Large intestine (tissue), 3 donors: ENCODE results near the gene SF3B6. TPM values are rescaled to one million over a fixed set of nuclear protein-coding genes. Genes with fewer than 3 reads are reported as not detected.

Source experiments
- DNase-seq, 2 donors: peaks; one replicate each; pipeline versions ENCODE4 v3.0.0 to v3.0.0-alpha.2; 2013
- H3K27ac ChIP-seq: one replicate; pipeline ENCODE4 v1.5.1; 2013; ENCODE audit warnings: low read length
- H3K27me3 ChIP-seq: 2 replicates; pipeline ENCODE4 v1.6.1; 2013; ENCODE audit warnings: low read length; ENCODE audit not compliant: control insufficient read depth, insufficient read depth
- H3K36me3 ChIP-seq: 2 replicates; pipeline ENCODE4 v1.6.1; 2013; ENCODE audit warnings: low read length; ENCODE audit not compliant: control insufficient read depth, insufficient read depth
- H3K4me1 ChIP-seq: one replicate; pipeline ENCODE4 v1.6.1; 2013; ENCODE audit warnings: low read length; ENCODE audit not compliant: control insufficient read depth, insufficient read depth
- H3K4me3 ChIP-seq: one replicate; pipeline ENCODE4 v1.5.1; 2013; ENCODE audit warnings: low read length
- H3K9me3 ChIP-seq: one replicate; pipeline ENCODE4 v1.6.1; 2013; ENCODE audit warnings: mild to moderate bottlenecking, low read depth, low read length, moderate library complexity; ENCODE audit not compliant: control insufficient read depth
- WGBS: methylation state at CpG from one replicate; pipeline ENCODE4 v1.1.5; 2013; ENCODE audit warnings: low lambda C conversion rate; ENCODE audit not compliant: insufficient coverage; 5-methylcytosine and 5-hydroxymethylcytosine counted together
- polyA plus RNA-seq: library from polyadenylated mRNA; unstranded; fragments of 120-200 nt; gene quantifications from one replicate; pipeline ENCODE4 v1.2.1, GENCODE V29; 2013

The SF3B6 gene
- polyA plus RNA-seq, 1 donor: 117 TPM

- no CpG with 5 or more reads among the region's 1 CpG for WGBS
- H3K27ac ChIP-seq: no peak overlapping the region
Measured at GRCh38 chr2:24052951-24053350, 23.2 kb downstream of the SF3B6 start.

DNA sequence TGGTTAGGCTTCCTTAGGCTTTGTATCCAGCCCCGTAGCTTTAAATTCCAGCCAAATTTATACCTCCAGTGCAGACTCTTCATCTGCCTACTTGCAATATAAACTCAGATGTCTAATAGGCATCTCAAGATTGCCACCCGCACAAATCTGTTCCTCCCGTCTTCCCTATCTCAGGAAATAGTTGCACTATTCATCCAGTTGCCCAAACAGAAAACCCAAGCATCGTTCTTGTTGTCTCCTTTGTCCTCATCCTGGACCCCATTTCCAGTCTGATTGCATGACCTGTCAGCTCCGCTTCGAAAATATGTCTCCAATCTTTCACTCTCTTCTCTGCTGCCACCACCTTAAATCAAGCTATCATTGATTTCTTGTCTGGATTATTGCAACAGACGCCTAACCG, 24.3 kb downstream of the SF3B6 start:
- no CpG with 5 or more reads among the region's 8 CpGs for WGBS
- Histone ChIP-seq H3K4me1 (peaks cover 8% of the 10 kb centered on the region), H3K27me3 (peaks cover 21% of the 10 kb centered on the region), H3K36me3 (no peaks in the 10 kb centered on the region), H3K27ac (no peak overlapping the region), H3K4me3 (no peak overlapping the region), H3K9me3 (no peaks in the 10 kb centered on the region)
- DNase-seq: no peak

More at GRCh38 chr2:24052951-24053350, 23.2 kb downstream of the SF3B6 start:
- Histone ChIP-seq H3K27me3 (peaks cover 21% of the 10 kb centered on the region), H3K9me3 (no peaks in the 10 kb centered on the region), H3K36me3 (no peaks in the 10 kb centered on the region), H3K4me1 (peaks cover 5% of the 10 kb centered on the region), H3K4me3 (no peak overlapping the region)
- no peak for DNase-seq

DNA sequence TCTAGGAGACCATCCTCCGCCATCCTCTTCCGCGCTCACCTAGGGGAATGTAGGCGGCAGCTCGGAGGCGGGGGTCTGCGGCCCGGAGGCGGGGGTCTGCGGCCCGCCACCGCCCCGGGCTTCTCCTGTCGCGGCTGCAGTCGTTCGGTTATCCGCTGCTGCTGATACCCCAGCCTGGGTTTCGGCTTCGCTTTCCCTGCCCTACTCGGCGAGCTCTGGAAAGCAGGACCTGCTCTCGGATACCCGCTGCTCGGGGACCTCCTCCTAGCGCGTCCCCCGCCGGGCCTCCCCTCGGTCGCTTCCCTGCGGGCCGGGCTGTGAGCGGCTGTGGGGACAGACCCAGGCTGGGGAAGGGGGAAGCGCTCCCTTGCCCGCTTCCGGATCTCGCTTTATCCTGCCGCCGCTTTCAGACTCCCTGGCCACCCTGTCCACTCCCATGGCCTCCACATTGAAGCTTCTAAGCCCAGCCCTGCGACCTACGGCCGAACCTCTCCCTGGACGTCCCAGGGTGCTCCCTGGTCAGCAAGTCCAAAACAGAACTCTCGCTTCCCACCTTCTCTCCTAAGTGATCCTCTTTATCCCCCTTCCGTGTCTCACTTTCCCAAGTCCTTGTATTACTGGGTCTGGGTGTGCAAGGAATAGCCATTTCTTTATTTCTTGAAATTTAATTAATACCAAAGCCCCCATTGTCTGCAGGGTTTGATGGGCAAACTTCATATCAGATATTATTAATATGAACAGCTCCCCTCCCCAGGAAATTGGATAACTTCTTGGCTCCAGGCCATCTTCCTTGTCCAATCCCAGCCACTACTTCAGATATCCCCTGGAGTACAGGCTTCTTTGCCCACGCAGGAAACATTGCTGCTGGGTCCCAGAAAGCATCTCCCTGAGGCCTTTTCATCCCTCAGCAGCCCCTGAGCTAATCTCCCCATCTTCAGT, 25.8 kb downstream of the SF3B6 start:
- Histone ChIP-seq H3K27me3 (peaks cover 21% of the 10 kb centered on the region), H3K27ac (peak overlapping the region; percentile 6), H3K4me1 (peaks cover 8% of the 10 kb centered on the region), H3K9me3 (no peaks in the 10 kb centered on the region), H3K4me3 (peak overlapping the region; percentile 50), H3K36me3 (no peaks in the 10 kb centered on the region)
- peak in 1 of 2 donors; percentile 24 for DNase-seq
- 83% methylated on average over 2 of the region's 47 CpGs for WGBS

GRCh38 chr2:24049485-24050021, 26.6 kb downstream of the SF3B6 start, which contains the start of gene FKBP1B:
TSS of gene FKBP1B (plus strand) at chr2:24049741. CDS start at chr2:24049850, 109 bp downstream.
- no CpG with 5 or more reads among the region's 52 CpGs for WGBS
- Histone ChIP-seq H3K36me3 (no peaks in the 10 kb centered on the region), H3K4me1 (peaks cover 8% of the 10 kb centered on the region), H3K27me3 (peaks cover 21% of the 10 kb centered on the region), H3K4me3 (peak within 1 kb of the TSS; percentile 50), H3K27ac (peak within 1 kb of the TSS; percentile 6), H3K9me3 (no peaks in the 10 kb centered on the region)
- peak; percentile 26 to 60 for DNase-seq

GRCh38 chr2:24048769-24049484, 27.2 kb downstream of the SF3B6 start:
- DNase-seq: no peak
- no CpG with 5 or more reads among the region's 23 CpGs for WGBS
- Histone ChIP-seq H3K36me3 (no peaks in the 10 kb centered on the region), H3K9me3 (no peaks in the 10 kb centered on the region), H3K27me3 (peaks cover 21% of the 10 kb centered on the region), H3K4me1 (peaks cover 8% of the 10 kb centered on the region), H3K27ac (no peak overlapping the region), H3K4me3 (peak overlapping the region; percentile 31)

DNA sequence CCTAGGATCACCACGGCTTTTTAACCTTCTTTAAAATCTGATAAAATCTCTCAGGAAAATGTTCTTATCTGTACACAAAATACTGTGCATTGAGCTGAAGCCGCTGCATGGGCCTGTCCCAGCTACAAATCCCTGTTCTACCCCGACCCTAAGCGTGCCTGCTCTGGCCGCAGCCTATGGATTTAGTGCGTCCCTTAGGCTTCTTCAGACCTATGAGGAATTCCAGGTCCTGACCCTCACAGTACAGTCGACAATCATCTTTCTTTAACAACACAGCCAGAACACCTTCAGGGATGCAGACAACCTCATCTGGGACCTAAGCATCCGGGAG, 28.5 kb downstream of the SF3B6 start:
- Histone ChIP-seq H3K27ac (no peak overlapping the region), H3K36me3 (no peaks in the 10 kb centered on the region), H3K27me3 (peaks cover 21% of the 10 kb centered on the region), H3K9me3 (no peaks in the 10 kb centered on the region), H3K4me3 (no peak overlapping the region), H3K4me1 (peaks cover 8% of the 10 kb centered on the region)
- no peak for DNase-seq
- no CpG with 5 or more reads among the region's 8 CpGs for WGBS

DNA sequence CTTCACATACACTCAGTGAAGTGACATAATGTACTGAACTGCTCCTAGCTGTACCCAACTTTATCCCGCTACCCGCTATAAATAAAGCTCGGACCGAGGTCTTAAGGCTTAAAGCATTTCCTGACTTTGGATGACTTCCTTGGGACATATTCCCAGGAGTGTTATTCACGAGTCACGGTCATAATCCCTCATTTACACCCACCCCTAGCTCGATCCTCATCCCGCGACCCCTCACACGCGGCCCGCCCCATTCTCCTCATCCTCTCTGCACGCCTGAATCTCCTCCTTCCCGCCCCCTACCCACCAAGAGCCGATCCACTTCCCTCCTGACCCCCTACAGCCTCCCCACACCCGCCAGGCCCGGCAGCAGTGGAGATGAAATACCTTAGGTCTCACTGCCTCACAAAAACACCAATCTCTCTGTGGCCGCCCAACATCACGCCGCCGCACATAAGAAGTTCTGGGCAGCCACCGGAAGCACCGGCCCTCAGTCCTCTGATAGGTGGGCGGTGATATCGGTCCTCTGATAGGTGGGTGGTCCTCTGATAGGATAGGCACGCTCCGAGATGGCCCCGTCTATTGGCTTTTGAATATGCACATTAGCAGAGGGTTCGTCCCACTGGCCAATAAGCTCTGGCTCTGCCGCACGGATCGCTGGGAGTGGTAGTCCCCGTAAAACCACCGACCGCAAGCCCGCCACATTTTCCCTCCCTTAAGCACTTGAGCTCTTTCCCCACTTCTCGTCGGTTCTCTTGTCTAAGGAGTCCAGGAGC, 29.0 kb downstream of the SF3B6 start, which contains the start of gene WDCP:
Gene WDCP (minus strand): TSS at position 462 of the 773 bp plus-strand sequence. CDS start 7,897 bp downstream, outside the sequence.
- Histone ChIP-seq H3K4me1 (peaks cover 8% of the 10 kb centered on the region), H3K36me3 (no peaks in the 10 kb centered on the region), H3K27me3 (peaks cover 21% of the 10 kb centered on the region), H3K27ac (peak within 1 kb of the TSS; percentile 14), H3K4me3 (peak within 1 kb of the TSS; percentile 70), H3K9me3 (no peaks in the 10 kb centered on the region)
- DNase-seq: peak; percentile 95 to 97
- WGBS: no CpG with 5 or more reads among the region's 38 CpGs

DNA sequence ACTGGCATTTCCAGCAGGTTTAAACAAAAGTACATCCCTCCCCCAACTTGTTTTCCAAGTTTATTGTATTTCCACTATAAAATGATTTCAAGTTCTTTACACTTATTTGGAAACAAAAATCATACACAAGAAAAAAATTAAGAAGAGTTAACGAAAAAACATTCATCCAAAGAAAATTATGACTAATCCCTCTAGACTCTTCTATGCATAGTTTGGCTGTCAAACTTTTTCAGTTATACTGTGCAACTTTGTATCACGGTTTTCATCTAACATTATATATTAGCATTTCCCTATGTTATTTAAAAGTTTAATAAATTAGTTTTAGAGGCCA, 29.6 kb downstream of the SF3B6 start:
- 0% methylated on average over 2 of the region's 2 CpGs for WGBS
- DNase-seq: no peak
- Histone ChIP-seq H3K4me1 (peaks cover 8% of the 10 kb centered on the region), H3K27ac (no peak overlapping the region), H3K27me3 (peaks cover 21% of the 10 kb centered on the region), H3K9me3 (no peaks in the 10 kb centered on the region), H3K36me3 (no peaks in the 10 kb centered on the region), H3K4me3 (peak overlapping the region; percentile 70)

- no peak overlapping the region for H3K4me3 ChIP-seq
Measured at GRCh38 chr2:24045511-24046508, 30.3 kb downstream of the SF3B6 start.

More at GRCh38 chr2:24045511-24046508, 30.3 kb downstream of the SF3B6 start:
- peaks cover 8% of the 10 kb centered on the region for H3K4me1 ChIP-seq
- no peaks in the 10 kb centered on the region for H3K9me3 ChIP-seq
- no peak overlapping the region for H3K27ac ChIP-seq
- peak in 1 of 2 donors; percentile 53 for DNase-seq
- peaks cover 21% of the 10 kb centered on the region for H3K27me3 ChIP-seq
- WGBS: 100% methylated on average over 3 of the region's 11 CpGs
- no peaks in the 10 kb centered on the region for H3K36me3 ChIP-seq
